Daoy (cell line): ENCODE results near the gene MOSPD3. TPM values are rescaled to one million over a fixed set of nuclear protein-coding genes. Genes with fewer than 3 reads are reported as not detected.

Source experiments
- DNase-seq: peaks from one replicate; pipeline ENCODE4 v3.0.0-alpha.2; 2015; ENCODE audit warnings: low read depth
- total RNA-seq: library from RNA; depleted of rRNA; stranded (reverse); fragments of >200 nt; shearing (Covaris generic); gene quantifications from 2 replicates; pipeline ENCODE4 v1.2.3, GENCODE V29; 2014

The MOSPD3 gene
- total RNA-seq, 1 experiment from 2014 or later, result 9.7 TPM

DNA sequence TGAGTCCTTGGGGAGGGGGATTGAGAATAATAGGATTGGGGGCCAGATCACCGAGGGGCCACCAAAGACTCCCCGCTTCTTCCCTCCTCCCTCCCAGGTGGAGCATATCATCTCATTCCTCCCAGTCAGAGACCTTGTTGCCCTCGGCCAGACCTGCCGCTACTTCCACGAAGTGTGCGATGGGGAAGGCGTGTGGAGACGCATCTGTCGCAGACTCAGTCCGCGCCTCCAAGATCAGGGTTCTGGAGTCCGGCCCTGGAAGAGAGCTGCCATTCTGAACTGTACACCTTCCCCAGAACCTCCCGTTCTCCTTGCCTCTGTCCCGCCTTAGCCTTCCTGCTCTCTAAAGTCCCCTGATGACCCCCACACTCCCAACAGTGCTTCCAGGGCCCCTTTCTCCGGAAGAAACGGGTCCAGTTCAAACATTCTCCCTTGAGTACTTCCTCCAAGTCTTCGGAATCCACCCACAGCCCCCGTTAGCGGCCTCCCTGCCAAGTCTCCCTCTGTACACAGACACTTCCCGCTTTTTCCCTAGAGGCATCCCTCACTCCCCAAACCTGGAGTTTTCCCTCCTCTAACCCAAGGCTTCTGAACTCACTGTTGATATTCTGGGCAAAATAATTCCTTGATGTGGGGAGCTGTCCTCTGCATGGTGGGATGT, 22.1 kb upstream of the MOSPD3 start:
- DNase-seq, result no peak

GRCh38 chr7:100591596-100591995, 20.7 kb upstream of the MOSPD3 start:
- no peak for DNase-seq

DNA sequence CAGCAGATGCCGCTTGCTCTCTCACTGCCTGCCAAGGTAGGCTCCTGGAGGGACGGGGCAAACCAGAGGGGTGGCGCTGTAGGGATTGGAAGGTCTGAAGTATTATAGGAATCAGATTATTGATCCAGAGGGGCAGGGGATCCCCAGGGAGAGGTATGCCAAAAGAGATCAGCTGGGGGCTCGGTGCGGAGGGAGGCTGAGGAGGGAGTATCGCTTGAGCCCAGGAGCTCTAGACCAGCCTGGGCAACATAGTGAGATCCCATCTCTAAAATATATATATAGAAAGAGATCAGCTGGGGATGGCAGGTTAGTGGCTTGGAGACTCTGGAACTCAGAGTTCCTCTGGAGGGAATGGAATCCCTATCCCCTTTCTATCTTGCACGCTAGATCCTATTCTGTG, 17.2 kb upstream of the MOSPD3 start:
- DNase-seq, result no peak

- peak; percentile 50 for DNase-seq
Observed at GRCh38 chr7:100598425-100598824, 13.9 kb upstream of the MOSPD3 start.

- no peak for DNase-seq
Observed at GRCh38 chr7:100599911-100600729, 12.2 kb upstream of the MOSPD3 start.

- DNase-seq, result no peak
Observed at GRCh38 chr7:100600730-100601038, 11.7 kb upstream of the MOSPD3 start.

DNA sequence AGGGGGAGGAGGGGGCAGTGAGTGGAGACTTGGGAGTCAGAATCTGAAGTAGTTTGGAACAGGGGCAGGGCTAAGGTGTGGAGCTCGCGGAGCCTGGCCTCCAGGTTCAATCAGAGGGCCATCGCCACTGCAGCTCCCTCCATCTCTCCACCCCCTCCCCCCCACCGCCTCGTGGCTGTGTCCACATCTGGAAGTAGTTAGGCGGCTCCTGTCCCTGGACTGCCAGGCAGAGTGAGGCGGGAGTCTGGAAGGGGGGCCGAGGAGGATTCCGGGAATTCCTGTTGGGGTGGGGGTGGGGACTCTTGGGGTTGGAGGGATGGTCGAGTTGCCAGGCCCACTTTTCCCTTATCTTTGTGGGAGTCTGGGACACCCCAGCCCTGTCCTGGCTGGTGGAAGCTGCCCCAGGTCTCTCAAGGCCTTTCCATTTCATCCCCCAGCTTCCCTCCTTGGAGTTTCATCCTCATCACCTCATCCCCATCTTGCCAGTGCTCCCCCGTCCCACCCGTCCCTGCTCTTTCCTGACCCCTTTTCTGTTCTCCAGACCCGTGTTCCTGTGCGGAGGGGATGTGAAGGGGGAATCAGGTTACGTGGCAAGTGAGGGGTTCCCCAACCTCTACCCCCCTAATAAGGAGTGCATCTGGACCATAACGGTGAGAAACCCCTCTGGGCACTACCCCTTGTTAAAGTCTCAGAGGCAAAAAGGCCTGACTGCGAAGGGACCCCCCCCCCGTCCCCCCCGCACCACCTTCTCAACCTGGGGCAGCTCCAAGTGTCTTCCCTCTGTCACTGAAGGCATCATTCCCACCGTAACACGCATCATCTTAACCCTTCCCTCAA, 9.2 kb upstream of the MOSPD3 start:
- DNase-seq, result peak; percentile 93

- no peak for DNase-seq
Observed at GRCh38 chr7:100603726-100604027, 8.7 kb upstream of the MOSPD3 start.

DNA sequence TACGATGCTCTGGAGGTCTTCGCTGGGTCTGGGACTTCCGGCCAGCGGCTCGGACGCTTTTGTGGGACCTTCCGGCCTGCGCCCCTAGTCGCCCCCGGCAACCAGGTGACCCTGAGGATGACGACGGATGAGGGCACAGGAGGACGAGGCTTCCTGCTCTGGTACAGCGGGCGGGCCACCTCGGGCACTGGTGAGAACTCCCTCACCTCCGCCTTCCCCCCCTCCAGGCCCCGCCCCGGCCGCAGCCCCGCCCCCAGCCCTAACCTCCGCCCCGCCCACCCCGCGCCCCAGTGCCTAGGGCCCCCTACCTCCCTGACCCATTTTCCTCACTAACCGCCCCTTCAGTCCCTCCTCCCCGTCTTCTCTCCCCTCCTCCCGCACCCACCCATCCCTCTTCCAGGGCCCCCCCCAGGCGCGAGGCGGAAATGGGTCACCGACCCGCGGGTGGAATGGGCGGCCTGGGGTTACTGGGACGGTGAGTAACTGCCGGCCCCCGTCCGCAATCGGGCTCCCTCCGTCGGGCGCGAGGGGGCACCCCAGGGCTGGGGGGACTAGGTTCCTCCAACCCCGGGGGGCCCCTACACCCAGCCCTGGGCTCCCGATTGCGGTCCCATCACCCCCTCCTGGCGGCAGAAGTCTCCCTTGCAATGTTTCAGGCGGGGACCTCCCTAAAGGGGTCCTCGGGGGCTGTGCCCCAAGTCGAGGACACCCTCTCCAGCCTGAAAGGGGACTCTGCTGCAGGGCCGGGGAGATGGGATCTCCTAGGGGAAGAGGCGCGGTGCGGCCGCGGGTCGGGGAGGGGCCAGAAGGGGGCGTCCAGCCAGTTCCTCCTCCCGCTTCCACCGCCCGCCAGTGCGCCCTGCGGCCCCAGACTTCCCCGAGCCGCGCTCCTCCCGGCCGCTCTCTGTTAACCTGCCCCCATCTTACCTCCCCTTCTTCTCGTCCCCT, 8.0 kb upstream of the MOSPD3 start:
- DNase-seq, result no peak

DNA sequence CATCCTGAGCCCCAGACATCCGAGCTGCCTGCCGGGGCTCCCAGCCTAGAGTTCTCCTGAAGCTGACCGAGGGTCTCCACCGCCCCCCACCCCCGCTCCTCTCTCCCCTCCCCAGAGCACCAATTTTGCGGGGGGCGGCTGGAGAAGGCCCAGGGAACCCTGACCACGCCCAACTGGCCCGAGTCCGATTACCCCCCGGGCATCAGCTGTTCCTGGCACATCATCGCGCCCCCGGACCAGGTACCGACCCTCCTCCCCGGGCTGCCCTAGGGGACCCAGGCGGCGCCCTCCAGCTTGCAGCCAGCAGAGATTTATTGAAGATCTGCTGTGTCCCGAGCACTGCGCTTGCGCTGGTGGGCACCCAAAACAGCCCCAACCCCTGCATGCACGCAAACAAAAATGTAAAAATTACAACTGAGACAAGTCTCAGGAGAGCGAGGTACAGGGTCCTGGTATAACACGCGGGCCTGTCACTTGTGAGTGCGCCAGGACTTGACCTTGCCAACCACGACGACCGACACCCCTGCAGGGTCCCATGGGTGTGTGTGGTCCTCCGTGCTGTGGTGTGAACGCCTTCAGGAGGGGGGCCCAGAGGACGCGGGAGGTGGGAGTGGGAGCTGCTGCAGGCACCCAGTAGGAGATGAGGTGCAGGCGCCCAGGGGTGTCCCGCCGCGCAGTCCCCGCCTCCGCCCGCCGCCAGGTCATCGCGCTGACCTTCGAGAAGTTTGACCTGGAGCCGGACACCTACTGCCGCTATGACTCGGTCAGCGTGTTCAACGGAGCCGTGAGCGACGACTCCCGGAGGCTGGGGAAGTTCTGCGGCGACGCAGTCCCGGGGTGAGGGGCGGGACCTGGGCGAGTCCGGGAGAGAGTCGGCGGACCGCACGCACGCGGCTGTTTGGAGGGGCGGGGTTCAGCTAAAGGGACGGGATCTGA, 7.1 kb upstream of the MOSPD3 start:
- no peak for DNase-seq

GRCh38 chr7:100606313-100606712, 6.0 kb upstream of the MOSPD3 start:
- no peak for DNase-seq

DNA sequence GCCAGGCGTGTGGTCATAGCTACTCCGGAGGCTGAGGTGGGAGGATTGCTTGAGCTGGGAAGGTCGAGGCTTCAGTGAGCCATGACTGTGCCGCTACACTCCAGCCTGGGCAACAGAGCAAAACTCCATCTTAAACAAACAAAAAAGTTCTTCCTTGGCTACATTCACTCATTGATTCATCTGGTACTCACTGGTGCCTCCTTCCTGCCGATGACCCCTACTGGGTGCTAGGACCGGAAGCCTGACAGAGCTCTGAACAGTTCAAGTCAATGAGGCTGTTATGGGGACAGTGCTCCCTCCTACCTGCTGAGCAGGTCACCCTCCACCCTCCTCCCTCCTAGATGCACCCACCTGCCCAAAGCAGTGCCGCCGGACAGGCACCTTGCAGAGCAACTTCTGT, 5.2 kb upstream of the MOSPD3 start:
- no peak for DNase-seq

DNA sequence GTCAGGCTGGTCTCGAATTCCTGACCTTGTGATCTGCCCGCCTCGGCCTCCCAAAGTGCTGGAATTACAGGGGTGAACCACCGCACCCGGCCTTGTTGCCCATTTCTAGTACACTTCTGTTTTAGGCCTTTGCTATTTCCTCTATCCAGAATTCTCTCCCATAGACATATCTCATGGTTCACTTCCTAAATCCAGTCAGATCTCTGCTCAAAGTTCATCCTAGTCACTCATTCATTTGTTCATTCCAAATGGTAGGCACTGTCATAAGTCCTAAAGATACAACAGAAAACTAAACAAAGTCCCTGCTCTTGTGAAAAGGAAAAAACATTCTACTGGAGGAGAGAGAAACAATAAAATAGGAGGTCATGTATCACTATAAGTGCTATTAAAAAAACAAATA, 2.4 kb upstream of the MOSPD3 start:
- DNase-seq, result no peak

- DNase-seq, result no peak
Observed at GRCh38 chr7:100612730-100613390, 520 bp downstream of the MOSPD3 start.

- DNase-seq, result no peak
Observed at GRCh38 chr7:100613412-100614175, 1.3 kb downstream of the MOSPD3 start.

GRCh38 chr7:100614308-100614861, 2.0 kb downstream of the MOSPD3 start:
- peak; percentile 52 for DNase-seq

DNA sequence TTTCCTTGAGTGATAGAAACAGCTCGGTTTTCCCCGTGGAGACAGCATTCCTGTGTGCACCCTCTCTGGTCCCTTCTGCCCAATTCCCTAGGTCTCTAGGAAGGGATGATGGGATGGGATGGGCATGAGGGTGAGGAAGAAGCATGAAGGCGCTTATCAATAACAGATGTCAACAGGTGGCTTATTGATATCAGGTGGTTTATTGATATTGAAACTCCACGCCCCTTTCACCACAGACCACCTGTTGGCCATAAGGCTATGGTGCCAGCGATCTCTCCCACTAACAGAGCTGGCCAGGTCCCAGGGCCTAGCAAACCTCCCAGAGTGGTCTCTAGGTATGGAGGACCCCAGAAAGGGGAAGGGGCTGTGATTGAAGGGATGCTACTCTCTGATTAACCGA, 7.9 kb downstream of the MOSPD3 start:
- DNase-seq, result no peak

DNA sequence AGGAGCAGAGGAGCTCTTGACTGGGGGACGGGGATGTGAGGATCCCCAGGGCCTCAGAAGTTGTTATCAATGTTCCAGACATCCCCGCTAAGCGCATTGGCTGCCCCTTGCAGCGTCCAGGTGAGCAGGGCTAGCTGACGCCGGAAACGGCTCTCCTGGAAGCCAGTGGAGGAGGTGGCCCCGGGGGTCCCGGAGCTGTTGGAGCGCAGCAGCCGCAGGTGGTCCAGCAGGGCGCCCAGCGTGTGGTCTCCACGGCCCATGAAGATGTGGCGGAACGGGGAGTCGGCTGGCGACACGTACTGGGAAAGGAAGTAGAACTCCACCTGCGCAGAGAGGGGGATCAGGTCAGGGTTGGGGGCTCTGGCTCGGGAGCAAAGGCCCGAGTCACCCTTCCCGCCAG, 8.5 kb downstream of the MOSPD3 start:
- no peak for DNase-seq

DNA sequence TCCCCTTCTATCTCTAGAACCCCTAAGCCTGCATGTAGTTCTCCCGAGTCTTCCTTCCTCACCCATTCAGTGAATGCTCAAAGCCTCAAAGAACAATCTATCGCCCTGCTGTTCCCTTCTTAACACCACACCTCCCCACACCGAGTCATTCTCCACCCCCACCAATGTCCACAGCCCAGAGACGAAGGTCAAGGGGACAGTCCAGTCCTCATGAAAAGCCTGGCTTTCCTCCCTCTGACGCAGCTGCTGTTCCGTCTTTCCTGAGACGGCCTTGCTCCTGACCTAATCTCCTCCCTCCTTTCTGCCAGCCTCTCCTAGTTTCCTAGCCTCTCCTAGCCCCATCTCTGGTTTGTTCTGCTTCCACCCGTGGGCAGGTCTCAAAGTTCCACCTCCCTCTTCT, 9.2 kb downstream of the MOSPD3 start:
- DNase-seq, result no peak
